Kidney tubule cell (primary cell): ENCODE measurements around the gene PHKG1.
"Not testable (repeated sequence)": the region's sequence is repeated elsewhere in the genome, so short reads cannot be mapped to it uniquely, and the experiment has no call there.

Source experiments
- DNase-seq: peaks from one replicate; pipeline ENCODE4 v3.0.0-alpha.2; 2018; ENCODE audit warnings: low spot score

The PHKG1 gene

DNA sequence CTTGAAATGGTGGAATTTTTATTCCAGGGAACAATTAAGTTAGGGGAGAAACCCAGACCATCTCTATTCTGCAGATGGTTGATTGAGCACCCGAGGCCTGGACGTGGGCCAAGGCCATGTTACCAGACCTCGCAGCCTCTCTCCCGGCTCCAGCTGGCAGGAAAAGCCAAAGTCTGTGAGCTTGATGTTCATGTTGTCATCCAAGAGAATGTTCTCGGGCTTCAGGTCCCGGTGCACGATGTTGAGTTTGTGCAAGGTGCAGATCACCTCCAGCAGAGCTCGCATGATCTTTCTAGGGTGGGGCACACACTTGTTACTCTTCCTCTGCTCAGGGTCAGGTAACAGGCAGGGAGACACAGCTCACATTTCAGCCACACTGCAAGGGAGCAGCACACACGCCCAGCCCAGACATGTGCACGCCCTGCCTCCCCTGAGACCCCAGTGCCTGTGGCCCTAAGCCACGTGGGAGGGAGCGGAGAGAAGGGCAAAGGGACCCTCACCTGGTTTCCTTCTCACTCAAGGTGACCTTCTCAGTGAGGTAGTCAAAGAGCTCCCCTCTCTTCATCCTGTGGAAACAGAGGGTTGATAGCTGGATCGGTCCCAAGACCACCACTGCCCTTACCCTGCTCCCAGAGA lies 9.5 kb downstream of the PHKG1 start:
- no peak for DNase-seq

DNA sequence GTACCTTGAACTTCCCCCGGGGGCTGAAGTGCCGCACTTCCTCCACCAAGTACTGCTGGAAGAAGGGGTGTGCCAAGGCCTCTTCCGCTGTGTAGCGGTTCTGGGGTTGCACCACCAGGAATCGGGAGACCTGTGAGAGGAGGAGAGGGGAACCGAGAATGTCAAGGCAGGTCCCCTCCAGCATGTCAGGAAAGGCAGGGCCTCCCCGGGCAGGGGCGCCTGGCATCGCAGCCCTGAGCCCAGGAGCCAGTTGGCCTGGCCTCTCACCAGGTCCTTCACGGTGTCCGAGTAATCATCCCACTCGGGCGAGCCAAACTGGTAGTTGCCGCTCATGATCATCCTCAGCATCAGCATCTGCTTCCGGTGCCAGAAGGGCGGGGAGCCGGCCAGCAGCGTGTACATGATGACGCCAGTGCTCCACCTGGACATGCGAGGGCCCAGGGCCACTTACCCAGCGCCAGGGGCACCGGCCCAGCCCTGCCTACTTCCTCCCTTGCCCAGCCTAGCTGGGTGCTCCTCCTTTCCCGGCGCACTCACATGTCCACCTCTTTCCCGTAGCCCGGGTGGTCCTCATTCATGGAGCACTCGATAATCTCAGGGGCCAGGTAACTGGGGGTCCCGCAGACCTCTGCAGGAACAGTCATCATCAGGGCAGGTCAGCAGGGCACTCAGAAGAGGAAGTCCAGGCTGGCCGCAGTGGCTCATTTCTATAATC lies 11.0 kb downstream of the PHKG1 start:
- no peak for DNase-seq

GRCh38 chr7:56080726-56081435 lies 11.9 kb downstream of the PHKG1 start:
- not testable (repeated sequence) for DNase-seq

DNA sequence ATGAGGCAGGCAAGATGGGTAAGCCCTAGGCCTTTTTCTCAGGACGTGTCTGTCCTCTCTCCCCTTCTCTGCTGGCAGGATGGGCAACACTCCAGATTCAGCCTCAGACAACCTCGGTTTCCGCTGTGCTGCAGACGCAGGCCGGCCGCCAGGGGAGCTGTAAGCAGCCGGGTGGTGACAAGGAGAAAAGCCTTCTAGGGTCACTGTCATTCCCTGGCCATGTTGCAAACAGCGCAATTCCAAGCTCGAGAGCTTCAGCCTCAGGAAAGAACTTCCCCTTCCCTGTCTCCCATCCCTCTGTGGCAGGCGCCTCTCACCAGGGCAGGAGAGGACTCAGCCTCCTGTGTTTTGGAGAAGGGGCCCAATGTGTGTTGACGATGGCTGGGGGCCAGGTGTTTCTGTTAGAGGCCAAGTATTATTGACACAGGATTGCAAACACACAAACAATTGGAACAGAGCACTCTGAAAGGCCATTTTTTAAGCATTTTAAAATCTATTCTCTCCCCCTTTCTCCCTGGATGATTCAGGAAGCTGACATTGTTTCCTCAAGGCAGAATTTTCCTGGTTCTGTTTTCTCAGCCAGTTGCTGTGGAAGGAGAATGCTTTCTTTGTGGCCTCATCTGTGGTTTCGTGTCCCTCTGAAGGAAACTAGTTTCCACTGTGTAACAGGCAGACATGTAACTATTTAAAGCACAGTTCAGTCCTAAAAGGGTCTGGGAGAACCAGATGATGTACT lies 13.1 kb downstream of the PHKG1 start:
- no peak for DNase-seq

GRCh38 chr7:56078196-56078595 lies 14.6 kb downstream of the PHKG1 start:
- no peak for DNase-seq

DNA sequence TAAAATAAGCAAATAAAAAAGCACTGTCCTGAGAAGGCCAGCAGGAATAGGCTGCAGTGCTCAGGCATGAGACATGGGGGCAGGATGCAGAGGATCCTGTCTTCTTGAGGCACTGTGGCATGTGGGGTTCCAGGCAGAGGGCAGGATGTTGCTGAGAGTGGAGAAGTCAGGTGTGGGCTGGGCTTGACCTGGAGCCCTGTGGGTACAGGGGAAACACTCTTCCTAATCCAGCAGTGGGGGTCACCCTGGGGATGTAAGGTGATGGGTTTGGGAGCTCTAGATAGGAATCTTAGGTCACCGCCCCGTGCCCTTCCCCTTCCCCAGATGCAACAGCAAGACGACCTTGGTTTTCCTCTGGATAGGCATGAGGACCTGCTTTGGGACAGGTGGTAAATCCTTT lies 15.1 kb downstream of the PHKG1 start:
- no peak for DNase-seq

DNA sequence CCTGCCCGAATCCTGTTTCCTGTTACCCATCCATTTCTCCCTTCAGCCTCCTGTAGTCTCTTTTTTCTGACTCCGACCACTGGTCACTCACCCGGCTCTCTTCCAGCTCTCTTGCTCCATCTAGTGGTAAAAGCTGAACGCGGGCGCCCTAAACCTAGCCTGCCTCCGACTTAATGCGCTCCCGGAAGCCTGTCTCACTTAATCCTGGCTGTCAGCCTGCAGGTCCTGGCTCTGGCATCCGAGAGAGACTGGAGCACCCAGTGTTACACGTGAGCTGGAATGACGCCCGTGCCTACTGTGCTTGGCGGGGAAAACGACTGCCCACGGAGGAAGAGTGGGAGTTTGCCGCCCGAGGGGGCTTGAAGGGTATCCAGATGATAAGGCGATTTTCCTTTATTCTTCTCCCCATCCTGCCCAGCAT lies 18.4 kb downstream of the PHKG1 start:
- peak; percentile 90 for DNase-seq

GRCh38 chr7:56066376-56066775 lies 26.4 kb downstream of the PHKG1 start:
- not testable (repeated sequence) for DNase-seq

- peak; percentile 91 for DNase-seq
Observed at GRCh38 chr7:56063882-56064625, 28.7 kb downstream of the PHKG1 start, which contains the start of gene SUMF2. TSS of gene SUMF2 (plus strand) at chr7:56064286. CDS start at chr7:56064312, 26 bp downstream.

- no peak for DNase-seq
Observed at GRCh38 chr7:56063500-56063881, 29.3 kb downstream of the PHKG1 start.

DNA sequence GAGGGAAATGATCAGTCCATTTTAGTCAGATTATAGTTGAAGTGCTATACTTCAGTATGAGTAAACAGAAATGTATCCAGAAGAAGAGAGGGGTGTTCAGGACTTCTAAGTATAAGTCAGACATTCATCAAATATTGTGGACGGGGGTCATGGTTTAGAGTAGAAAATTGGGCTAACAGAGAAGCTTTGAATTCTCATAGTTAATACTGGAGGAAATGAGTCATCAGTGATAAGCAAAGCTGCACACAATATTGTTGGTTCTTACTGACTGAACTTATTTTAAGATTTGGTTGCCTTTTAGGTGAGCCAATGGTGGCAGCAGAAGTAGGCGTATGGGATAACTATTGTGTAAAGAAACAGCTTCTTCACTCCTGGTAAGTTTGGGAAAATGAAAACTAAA lies 30.4 kb downstream of the PHKG1 start:
- peak; percentile 55 for DNase-seq

GRCh38 chr7:56053993-56054392 lies 38.8 kb downstream of the PHKG1 start:
- DNase-seq = no peak

DNA sequence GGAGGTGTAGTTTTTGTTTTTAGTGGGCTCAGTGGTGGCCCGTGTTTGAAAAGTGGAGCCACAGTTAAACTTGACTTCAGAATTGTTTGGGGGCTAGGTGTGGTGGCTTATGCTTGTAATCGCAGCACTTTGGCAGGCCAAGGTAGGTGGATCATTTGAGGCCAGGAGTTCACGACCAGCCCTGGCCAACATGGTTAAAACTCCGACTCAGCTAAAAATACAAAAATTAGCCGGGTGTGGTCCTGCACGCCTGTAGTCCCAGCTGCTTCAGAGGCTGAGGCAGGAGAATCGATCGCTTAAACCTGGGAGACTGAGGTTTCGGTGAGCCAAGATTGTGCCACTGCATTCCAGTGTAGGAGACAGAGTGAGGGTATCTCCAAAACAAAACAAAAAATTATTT lies 39.4 kb downstream of the PHKG1 start:
- DNase-seq = no peak

DNA sequence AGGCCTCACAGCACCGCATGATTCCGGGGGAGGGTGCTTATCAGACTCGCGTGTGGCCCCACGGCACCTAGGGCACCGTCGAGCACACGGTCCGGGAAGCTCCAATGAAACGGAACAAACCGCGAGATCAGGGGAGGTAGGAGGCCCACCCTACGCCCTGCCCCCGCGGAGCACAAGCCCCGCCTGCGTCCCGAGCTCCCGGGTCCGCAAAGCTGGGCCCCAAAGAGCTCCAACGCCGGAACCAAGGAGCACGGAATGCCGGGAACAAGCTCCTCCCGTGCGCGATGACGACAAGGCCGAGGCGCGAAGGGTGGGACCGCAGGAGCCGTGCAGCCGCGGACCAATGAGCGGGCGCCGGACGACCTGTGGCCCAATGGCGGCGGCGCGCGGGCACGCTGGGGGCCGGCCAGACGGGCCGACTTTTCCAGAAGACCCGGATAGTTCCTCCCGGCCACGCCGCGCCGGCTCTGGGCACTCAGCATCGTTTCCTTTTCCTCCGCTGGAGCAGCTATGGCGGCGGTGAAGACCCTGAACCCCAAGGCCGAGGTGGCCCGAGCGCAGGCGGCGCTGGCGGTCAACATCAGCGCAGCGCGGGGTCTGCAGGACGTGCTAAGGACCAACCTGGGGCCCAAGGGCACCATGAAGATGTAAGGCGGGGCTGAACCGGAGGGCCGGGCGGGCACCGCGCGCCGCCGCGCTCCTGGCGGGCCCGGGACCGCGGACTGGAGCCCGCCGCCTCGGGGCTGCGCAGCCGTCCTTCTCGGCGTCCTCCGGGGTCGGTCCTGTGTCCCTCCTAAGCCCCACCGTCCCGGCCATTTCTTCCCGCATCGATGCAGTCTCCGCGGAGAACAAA lies 41.2 kb downstream of the PHKG1 start, which contains the start of the genes CCT6A and PSPH:
CCT6A (plus strand) TSS at position 427 of the 853 bp plus-strand sequence; CDS start at position 511, 84 bp downstream.
PSPH (minus strand) TSS at position 106 of the 853 bp plus-strand sequence. CDS start 30,232 bp downstream, outside the sequence.
- peak; percentile 99 for DNase-seq

- no peak for DNase-seq
Observed at GRCh38 chr7:56051053-56051338, 41.8 kb downstream of the PHKG1 start.

- DNase-seq = peak; percentile 59
Observed at GRCh38 chr7:56048763-56049162, 44.0 kb downstream of the PHKG1 start.

DNA sequence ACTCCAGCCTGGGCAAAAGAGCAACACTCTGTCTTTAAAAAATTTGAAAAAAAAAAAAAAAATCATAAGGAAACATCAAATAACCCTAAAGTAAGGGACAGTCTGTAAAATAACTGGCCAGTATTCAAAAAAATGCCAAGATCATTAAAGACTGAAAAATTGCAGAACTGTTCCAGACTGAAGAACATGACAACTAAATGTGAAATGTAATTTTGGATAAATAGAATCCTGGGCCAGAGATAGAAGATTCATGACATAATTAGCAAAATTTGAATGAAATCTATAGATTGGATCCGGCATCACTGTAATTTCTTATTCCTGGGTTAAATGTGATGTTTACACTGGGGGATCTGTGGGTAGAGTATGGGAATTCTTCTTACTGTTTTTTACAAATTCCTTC lies 44.5 kb downstream of the PHKG1 start:
- DNase-seq = no peak

GRCh38 chr7:56047446-56048116 lies 45.2 kb downstream of the PHKG1 start:
- DNase-seq = peak; percentile 83

DNA sequence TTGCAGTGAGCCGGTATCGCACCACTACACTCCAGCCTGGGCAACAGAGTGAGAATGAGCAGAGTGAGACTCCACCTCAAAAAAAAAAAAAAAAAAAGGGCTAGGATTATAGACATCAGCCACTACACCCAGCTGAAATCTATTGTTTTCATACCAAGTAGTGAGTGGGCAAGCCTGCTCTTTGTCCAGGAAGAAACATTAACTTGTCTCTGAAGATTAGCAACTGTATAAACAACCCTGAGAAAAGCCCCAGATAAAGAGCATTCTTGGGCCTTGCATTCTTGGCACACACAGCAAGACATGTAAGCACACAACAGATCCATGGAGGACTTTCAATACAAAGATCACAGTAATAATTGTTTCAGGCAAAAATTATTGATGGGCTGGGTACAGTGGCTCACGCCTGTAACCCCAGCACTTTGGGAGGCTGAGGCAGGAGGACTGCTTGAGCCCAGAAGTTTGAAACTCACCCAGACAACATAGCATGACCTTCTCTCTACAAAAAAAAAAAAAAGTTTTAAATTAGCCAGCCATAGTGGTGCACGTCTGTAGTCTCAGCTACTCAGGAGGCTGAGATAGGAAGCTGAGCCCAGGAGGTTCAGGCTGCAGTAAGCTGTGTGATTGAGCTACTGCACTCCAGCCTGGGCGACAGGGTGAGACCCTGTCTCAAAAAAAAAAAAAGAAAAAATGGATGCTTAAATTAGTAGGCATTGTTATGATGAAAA lies 45.9 kb downstream of the PHKG1 start:
- DNase-seq = peak; percentile 82
